ENCODE results near the gene RIPPLY3.

Gene RIPPLY3

DNA sequence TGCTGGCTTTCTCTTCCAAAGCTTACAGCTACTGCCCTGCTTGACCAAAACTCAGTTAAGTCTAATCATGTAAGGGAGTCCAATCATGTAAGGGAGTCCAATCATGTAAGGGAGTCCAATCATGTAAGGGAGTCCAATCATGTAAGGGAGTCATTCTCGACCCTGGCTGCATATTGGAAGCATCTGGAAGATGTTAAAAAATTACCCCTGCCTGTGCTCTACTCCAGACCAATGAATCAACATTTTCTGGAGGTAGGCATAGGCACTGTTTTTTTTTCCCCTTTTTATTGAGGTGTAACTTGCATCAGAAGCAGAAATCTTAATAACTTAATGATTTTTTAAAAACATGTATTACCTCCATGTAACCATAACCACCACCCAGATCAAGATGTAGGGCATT, 56.9 kb downstream of the RIPPLY3 start:
- no peak overlapping the region for H3K27ac ChIP-seq (ENCODE audit: low read depth, low read length)
- no peak overlapping the region for H3K9ac ChIP-seq (ENCODE audit: low read length)
- peaks cover 14% of the 10 kb centered on the region for H3K4me1 ChIP-seq (ENCODE audit: control insufficient read depth, insufficient read depth, low read length)
- H3K27me3 ChIP-seq (ENCODE audit: control insufficient read depth, insufficient read depth, low read length), result no peaks in the 10 kb centered on the region
- no peaks in the 10 kb centered on the region for H3K9me3 ChIP-seq (ENCODE audit: control insufficient read depth, insufficient read depth, low read depth, low read length)
- peaks cover 11% of the 10 kb centered on the region; the same call in 1 of the 2 replicates for H3K36me3 ChIP-seq (ENCODE audit: control insufficient read depth, insufficient read depth, low read length)
- H3K4me3 ChIP-seq (ENCODE audit: low read depth, low read length), result no peak overlapping the region

DNA sequence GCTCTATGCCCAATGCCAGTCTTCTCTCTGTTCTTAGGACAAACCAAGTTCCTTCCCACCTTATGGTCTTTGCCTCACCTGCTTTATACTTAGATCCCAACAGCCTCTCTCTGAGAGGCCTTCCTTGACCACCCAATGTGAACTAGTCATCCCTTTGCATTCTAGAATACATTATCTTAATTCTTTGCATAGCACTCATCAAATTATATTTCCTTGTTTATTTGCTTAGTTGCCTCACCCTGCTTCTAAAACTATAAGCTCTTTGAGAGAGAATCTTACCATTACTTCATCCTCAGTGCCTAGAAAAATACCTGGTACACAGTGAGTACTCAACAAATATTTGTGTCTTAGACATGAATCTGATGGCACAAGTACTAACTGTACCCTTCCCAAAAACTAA, 58.3 kb downstream of the RIPPLY3 start:
- Histone ChIP-seq H3K36me3 (ENCODE audit: control insufficient read depth, insufficient read depth, low read length) (peaks cover 17% of the 10 kb centered on the region; the same call in 1 of the 2 replicates), H3K4me3 (ENCODE audit: low read depth, low read length) (no peak overlapping the region), H3K9me3 (ENCODE audit: control insufficient read depth, insufficient read depth, low read depth, low read length) (no peaks in the 10 kb centered on the region), H3K27me3 (ENCODE audit: control insufficient read depth, insufficient read depth, low read length) (no peaks in the 10 kb centered on the region), H3K9ac (ENCODE audit: low read length) (no peak overlapping the region), H3K4me1 (ENCODE audit: control insufficient read depth, insufficient read depth, low read length) (peaks cover 12% of the 10 kb centered on the region), H3K27ac (ENCODE audit: low read depth, low read length) (no peak overlapping the region)

DNA sequence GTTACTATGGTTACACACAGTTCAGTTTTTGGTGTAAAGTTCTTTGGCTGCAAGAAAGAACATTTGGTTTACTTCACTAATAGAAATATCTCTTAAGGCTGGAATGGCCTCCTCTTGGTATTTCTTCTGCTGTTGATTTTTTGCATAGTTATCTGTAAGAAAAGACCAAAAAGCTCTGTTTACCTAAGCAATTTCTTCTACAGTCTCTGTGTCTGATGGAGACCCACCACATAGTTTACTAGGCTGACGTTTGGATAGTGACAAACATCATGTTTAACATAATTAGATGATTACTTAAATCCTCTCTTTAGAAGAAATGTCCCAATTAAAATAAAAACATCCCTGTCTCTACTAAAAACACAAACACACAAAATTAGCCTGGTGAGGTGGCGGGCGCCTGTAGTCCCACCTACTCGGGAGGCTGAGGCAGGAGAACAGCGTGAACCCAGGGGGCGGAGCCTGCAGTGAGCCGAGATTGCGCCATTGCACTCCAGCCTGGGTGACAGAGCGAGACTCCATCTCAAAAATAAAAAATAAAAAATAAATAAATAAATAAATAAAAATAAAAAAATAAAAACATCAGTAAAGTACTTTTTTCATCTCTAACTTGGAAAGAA, 59.2 kb downstream of the RIPPLY3 start:
- peaks cover 17% of the 10 kb centered on the region; the same call in 1 of the 2 replicates for H3K36me3 ChIP-seq (ENCODE audit: control insufficient read depth, insufficient read depth, low read length)
- no peaks in the 10 kb centered on the region for H3K9me3 ChIP-seq (ENCODE audit: control insufficient read depth, insufficient read depth, low read depth, low read length)
- peaks cover 3% of the 10 kb centered on the region for H3K4me1 ChIP-seq (ENCODE audit: control insufficient read depth, insufficient read depth, low read length)
- no peak overlapping the region for H3K4me3 ChIP-seq (ENCODE audit: low read depth, low read length)
- no peaks in the 10 kb centered on the region for H3K27me3 ChIP-seq (ENCODE audit: control insufficient read depth, insufficient read depth, low read length)
- no peak overlapping the region for H3K27ac ChIP-seq (ENCODE audit: low read depth, low read length)
- no peak overlapping the region for H3K9ac ChIP-seq (ENCODE audit: low read length)

Measured in HUES6 (cell line).